RPMI7951 (cell line): ENCODE data around the gene SLBP. TPM values are rescaled to one million over a fixed set of nuclear protein-coding genes. Genes with fewer than 3 reads are reported as not detected.

Source experiments
- DNase-seq: peaks from one replicate; pipeline ENCODE4 v3.0.0-alpha.2; 2012; ENCODE audit warnings: low read depth
- total RNA-seq: library from RNA; depleted of rRNA; stranded (reverse); fragments of >200 nt; shearing (Covaris generic); gene quantifications from 2 replicates; pipeline ENCODE4 v1.2.3, GENCODE V29; 2014

The SLBP gene
- total RNA-seq, 1 experiment from 2014 or later, result 93.0 TPM

DNA sequence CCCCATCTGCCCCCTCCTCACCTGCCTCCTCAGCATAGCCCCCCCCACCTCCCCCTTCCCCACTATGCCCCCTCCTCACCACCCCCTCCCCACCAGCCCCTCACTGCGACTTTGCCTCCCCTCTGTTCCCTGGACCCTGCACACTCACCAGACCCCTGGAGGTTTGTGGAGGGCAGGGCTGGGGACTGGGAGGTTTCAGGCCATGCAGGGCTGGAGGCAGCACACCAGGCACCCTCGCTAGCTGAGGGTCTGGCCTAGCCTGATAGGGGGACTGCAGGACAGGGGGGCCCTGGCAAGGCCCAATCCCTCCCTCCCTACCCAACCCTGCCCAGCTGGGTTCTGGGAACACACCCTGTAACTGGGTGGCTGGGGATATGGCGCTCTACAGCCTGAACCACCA lies 37.3 kb upstream of the SLBP start:
- DNase-seq, result no peak

DNA sequence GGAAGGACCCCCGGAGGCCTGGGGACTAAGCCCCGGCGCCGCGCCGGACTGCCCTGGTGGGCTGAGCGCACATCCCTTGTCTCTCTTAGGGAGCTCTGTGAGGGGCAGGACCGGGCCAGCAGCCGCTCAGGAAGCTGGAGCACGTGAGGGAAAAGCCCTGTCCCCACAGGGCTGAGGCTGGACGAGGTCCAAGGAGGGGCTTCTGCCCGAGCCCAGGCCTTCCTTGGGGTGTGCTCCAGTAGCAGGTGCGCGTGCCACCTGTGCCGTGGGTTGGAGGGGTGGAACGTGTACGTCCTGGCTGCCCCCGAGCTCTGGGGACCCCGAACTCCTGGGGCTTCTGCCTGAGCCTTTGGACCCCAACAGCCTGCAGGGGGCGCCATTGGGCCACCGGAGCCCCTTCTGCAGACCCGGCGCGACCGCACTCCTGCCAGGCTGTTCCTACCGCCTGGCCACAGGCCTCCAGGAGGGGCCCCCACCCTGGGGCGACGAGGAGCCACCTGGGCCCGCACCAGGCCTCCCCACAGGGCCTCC lies 36.4 kb upstream of the SLBP start:
- peak; percentile 47 for DNase-seq

DNA sequence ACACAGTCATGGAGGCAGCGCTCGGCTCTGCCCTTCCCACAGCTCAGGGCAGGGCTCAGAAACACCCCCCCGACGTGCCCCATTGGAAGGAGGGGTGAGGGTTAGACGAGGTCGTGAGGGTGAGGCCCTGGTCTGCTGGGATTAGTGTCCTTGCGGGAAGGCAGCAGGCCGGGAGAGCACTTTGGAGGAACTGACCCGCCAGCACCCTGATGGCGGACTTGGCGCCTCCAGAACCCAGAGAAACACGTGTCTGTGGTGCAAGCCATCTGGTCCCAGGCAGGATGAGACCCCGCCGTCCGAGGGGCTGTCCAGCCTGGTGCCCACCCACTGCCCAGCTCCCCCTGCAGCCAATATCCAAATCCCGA lies 35.5 kb upstream of the SLBP start:
- DNase-seq, result no peak

DNA sequence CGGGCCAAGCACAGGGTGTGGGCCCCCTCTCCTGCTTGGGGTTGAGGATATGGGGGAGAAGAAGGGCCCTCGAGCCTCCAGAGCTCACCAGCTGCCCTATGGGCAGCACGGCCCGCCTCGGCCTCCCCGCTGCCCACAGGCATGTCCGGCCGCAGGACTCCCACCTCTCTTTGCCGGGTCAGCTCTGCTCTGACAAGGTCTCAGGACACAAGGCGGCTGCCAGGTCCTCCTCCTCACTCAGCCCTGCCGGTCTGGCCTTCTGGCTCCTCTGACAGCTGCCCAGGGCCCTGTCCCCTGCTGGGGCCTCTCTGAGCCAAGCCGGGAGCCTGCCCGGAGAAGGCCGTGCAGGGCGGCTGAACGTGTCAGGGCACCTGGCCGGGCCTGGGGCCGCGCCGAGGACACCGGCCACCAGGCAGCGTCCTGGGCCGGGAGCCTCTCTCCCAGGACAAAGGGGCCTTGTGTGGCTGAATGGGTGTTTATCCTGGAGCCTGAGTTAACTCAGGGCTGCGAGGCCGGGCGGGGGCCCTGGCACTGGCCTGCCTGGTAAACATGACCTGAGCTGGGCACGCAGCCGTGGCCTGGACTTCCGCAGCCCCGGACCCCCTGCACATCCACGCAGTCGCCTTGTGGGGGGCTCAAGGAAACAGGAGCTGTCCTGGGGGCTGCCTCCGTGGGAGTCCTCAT lies 34.9 kb upstream of the SLBP start:
- peak; percentile 73 for DNase-seq

DNA sequence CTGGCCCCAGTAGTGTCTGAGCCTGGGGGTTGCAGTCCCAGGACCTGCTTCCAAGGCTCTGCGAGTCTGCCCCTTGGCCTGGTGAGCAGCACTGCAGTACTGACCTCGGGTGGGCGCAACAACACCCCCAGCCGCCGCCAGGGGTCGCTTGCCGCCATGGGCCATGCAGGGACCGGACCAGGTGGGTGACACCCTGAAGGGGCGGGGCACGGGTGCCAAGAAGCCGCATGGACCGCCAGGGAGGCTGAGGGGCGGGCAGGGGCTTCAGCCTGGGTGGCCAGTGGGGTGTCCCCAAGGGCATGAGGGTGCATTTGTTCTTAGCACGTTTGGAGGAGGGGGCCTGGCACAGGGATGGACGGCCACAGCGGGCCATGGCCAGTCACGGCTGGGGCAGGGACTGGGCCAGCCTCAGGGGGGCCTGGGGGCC lies 34.2 kb upstream of the SLBP start:
- DNase-seq, result peak; percentile 61

DNA sequence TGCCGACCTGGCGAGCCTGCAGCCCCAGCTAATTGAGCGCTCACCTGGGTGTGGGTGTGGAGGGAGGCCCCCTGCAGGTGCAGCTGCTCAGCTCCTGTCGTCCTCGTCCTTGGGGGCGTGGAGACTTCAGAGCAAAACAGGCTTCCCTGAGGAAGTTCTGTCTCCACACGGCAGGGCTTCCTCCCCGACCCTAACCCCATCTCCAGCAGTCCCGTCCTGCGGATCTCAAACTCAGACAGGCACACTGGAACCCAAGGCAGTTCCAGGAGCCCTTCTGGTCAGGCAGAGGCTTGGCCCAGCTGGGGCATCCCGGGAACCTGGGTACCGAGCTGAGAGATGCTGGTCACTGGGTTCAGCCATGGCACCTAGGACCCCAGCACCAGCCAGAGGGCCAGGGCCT lies 33.6 kb upstream of the SLBP start:
- DNase-seq, result no peak

DNA sequence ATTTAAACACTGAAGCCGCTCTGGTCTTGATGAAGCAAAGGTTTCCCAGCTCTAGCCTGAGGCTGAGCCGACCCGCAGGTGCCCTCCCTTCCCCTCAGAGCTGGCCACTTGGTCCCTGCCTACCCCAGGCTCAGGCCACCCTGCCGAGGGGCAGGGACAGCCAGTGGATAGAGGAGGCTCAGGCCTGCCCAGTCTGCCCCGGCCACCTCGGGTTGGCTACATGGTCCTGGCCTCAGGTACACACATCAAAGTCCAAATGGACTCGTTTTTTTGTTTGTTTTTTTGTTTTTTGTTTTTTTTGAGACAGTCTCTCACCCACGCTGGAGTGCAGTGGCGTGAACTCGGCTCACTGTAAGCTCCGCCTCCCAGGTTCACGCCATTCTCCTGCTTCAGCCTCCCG lies 33.0 kb upstream of the SLBP start:
- no peak for DNase-seq

DNA sequence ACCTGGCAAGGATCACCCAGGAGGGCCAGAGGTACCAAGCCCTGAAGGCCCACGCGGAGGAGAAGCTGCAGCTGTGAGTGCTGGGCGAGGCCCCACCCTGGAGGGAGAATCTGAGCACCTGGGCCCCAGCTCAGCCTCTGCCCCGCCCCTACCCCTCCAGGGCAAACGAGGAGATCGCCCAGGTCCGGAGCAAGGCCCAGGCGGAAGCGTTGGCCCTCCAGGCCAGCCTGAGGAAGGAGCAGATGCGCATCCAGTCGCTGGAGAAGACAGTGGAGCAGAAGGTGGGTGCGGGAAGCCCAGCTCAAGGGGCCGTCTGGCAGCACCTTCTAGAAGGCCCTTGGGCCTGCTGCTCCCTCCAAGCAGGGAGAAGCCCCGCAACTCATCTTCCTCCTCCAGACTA lies 32.4 kb upstream of the SLBP start:
- DNase-seq, result no peak

DNA sequence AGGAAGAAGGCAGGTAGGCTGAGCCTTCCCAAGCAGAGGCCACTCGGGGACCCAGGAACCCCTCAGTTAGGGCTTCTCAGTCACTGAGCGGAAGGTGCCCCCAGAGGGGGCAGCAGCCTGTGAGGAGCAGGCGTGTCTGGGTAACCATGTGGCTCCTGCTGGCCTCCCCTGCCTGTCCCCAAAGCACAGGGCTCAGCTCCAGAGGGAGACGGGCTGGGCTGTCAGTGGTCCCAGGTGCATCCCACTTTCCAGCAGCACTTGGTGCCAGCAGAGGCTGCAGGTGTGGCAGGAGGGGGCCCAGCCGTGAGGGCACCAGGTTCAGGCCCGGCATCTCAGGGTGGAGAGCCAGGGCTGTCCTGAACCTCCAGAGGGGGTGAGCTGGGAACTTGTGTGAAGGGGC lies 31.9 kb upstream of the SLBP start:
- DNase-seq, result no peak

DNA sequence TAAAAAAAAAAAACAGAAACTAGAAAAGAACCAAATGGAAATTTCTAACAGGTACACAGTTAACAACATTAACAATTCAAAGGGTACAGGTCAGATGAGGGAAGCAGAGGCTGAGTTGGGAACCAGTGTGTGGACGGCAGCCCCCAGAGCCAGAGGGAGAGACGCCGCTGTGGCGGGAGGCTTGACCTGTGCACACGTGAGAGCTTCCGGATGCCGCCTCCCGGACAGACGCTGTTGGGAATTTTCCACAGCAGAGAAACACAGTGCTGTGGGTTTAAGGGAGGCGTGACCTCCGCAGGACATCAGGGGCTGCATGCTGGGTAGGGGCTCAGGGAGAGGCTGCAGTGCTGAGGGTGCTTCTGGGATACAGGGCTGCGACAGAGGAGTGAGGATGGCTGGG lies 31.4 kb upstream of the SLBP start:
- no peak for DNase-seq

DNA sequence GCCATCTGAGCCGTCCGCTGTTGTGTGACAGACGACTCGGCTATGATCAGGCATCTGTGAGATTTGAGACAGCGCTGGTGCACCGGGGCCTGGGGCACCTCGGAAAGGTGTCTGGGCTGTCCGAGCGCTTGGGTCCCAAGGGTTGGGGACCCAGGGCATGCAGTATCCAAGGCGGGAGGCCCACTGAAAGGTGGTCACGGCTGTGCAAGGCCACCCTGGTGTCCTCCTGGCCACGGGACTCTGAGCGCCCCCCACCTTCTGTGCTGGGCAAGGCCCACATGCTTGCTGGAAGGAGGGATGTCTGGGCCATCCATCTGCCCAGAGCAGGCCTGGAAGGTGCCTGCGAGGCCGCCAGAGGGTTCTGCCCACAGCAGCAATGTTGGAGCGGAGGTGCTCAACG lies 29.1 kb upstream of the SLBP start:
- DNase-seq, result no peak

DNA sequence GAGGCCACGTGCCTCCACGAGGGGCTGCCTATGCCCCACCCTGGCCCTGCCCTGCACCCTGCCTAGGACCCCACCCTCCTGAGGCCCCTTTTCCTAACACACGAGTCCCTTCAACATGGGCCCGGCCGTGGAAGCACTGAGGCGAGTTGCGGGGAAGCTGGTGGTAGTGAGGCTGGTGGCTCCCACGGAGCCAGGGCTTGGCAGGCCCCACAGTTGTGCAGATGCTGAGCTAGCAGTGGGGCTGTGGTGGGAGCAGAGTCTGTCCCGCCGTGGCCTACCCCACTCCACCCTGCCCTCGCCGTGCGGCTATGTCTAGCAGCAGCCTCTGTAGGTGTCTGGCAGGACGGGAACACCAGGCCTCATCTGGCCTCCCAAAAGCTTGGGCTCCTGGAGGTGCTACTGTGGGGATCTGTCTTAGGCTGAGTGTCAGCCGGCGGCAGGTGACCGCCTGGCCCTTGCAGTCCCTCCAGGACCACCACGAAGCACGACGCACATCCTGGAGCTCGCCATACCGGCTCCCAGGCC lies 28.0 kb upstream of the SLBP start:
- no peak for DNase-seq

DNA sequence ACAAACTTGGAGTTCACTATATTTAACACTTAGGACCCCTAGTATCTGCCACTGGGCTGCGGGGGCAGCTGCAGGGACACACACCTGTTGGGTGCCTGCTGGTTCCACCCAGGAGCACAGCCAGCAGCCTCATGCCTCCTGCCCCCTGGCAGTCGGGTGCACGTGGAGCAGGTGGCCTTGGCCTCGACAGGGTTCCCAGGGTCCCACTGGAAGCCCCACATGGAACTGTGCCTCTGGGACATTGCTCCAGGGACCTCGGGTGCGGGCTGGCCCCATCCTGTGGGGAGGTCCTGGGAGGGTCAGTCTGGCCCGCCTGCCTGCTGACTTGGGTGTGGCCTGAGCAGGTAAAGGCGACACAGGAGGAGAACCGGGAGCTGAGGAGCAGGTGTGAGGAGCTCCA lies 27.2 kb upstream of the SLBP start:
- no peak for DNase-seq

DNA sequence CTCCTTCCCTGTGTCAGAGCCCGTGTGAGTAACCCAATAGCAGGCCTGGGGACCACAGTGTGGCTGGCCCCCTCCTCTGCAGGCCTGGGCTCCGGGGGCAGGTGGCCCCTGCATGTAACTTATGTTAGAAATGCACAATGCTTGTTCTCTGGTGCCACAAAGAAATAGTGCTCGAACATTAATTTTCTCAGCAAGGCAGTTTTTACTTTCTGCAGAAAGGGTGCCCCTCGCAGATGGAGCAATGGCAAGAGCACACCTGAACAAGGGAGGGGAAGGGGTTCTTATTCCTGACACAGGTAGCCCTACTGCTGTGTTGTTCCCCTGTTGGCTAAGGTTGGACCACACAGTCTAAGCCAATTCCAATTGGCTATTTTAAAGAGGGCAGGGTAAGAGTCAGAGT lies 26.3 kb upstream of the SLBP start:
- DNase-seq, result no peak

DNA sequence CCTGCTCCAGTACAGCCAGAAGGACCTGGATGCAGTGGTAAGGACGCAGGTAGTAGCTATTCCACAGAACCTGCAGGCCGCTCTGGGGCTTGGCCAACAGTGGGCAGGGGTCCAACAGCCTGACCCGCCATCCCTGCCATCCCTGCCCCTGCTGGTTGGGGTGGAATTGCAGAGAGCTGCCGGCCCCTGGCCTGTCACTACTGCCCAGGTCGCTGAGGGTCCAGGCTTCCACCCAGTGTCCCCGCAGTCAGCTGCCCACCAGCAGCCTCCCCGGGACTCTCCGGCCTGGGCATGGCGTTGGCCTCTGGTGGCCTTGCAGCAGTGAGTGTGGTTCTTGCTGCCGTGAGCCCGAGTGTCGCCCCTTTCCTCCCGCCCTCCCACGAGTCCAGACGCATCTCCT lies 25.5 kb upstream of the SLBP start:
- DNase-seq, result no peak

DNA sequence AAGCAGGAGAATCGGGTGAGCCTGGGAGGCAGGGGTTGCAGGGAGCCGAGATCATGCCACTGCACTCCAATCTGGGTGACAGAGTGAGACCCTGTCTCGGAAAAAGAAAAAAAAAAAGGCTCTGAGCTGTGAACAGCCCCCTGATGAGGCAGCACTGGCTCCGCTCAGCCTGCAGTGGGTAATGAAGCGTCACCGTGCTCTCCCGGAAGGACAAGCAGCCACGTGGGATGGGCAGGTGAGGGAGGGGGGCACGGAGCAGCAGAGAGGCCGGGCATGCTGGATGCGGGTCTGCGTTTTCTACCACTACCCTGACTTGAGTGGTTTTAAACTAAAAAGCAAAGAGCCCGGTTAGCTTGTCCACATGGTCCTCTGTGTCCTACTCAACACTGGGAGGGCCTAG lies 24.7 kb upstream of the SLBP start:
- no peak for DNase-seq

DNA sequence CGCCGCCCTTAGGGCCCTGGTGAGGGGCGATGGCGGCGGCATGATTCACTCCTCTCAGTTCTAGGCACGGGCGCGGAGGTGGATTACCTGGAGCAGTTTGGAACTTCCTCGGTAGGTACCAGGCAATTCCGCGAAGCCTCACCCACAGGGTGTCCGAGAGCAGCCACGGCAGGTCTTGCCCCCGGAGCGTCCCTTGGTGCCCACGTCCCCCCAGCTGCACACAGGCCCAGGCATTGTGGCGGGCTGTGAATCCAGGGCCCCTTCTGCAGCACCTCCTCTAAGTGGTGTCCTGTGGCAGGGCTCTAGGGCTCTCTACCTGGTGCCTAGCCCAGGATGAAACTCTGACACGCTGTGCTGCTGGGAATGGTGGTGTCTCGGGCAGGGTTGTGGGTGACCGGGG lies 23.1 kb upstream of the SLBP start:
- no peak for DNase-seq

DNA sequence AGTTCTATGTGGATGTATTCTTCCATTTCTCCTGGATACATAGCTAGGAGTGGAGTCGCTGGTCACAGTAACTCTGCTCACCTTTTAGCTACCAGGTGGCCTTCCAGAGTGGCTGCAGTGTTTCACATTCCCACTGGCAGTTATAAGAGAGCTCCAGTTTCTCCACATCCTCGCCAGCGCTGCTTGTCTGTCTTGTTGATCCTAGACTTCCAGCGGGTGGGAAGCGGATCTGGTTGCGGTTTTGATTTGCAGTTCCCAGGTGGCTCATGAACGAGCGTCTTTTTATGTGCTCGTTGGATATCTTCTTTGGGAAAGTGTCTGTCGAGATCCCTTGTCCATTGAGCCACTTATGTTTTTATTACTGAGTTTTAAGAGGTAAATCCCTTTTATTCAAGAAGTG lies 20.8 kb upstream of the SLBP start:
- DNase-seq, result no peak

DNA sequence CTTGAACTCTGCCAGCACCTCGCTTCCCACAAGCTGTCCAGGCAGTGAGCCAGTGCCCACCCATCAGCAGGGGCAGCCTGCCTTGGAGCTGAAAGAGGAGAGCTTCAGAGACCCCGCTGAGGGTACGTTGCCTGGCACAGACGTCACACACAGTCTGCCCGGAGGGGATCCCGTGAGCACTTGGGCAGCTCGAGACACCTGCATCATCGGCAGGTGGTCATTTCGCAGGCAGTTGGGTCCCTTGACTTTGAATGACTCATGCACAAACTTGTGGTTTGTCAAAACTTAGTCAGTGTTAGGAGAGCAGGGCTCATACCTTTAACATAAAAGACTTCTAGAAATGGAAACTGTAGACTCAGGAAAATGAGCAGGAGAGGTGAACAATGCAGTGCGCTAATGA lies 19.1 kb upstream of the SLBP start:
- DNase-seq, result peak; percentile 38

DNA sequence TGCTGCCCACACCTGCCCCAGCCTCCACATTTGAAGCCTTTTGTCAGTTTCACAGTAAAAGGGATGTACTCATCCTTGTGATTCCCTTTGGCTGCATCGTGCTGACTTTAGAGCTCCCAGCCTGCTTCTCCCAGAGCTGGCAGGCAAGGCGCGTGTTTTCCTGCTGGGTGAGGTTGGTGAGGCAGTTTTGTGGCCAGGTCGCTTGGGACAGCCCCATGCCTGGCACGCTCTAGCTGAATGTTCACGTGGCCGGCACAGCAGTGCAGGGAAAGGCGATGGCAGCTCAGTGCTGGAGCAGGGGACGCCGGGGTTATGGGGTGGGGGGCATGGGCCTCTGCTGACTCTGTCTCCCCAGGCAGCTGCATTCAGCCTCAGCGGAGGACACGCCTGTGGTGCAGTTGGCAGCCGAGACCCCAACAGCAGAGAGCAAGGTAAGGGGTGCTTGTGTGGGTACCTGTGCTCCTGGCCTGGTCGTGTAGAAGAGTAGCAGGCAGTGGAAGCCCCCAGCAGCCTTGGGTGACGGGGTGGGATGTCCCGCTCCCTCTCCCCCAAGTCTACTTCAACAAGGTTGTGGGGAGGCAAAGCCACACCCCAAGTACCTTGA lies 18.5 kb upstream of the SLBP start:
- no peak for DNase-seq

DNA sequence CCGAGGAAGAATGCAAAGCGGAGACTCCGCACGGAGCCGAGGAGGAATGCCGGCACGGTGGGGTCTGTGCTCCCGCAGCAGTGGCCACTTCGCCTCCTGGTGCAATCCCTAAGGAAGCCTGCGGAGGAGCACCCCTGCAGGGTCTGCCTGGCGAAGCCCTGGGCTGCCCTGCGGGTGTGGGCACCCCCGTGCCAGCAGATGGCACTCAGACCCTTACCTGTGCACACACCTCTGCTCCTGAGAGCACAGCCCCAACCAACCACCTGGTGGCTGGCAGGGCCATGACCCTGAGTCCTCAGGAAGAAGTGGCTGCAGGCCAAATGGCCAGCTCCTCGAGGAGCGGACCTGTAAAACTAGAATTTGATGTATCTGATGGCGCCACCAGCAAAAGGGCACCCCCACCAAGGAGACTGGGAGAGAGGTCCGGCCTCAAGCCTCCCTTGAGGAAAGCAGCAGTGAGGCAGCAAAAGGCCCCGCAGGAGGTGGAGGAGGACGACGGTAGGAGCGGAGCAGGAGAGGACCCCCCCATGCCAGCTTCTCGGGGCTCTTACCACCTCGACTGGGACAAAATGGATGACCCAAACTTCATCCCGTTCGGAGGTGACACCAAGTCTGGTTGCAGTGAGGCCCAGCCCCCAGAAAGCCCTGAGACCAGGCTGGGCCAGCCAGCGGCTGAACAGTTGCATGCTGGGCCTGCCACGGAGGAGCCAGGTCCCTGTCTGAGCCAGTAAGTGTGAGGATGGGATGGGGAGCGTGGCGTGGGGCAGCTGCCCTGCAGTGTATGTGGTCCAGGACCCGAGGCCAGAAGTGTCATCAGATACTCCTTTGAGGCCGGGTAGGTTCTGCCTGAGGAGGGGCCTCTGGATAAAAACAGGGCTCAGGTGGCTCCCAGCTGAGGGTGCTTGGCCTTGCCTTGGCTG lies 16.2 kb upstream of the SLBP start:
- no peak for DNase-seq
